ENCODE measurements around the gene GLCCI1. TPM values are rescaled to one million over a fixed set of nuclear protein-coding genes. Genes with fewer than 3 reads are reported as not detected.

Gene GLCCI1
- total RNA-seq, 4 donors from 2014 or later: 8.1 to 15.7 (median 11.7) TPM

GRCh38 chr7:7967886-7968543 lies 581 bp upstream of the GLCCI1 start:
- TF ChIP-seq POLR2A (IDR thresholded peaks at IDR 0.05) (no peak), CTCF (IDR thresholded peaks at IDR 0.05) (no peak), EP300 (IDR thresholded peaks at IDR 0.05) (no peak)
- Histone ChIP-seq H3K9me3 (no peaks in the 10 kb centered on the region), H3K36me3 (no peaks in the 10 kb centered on the region), H3K27me3 (no peaks in the 10 kb centered on the region), H3K4me1 (peaks cover 0 to 20% (median 2%) of the 10 kb centered on the region in 4 donors), H3K4me3 (peak overlapping the region; percentile 96 to 99 (median 98)), H3K27ac (peak overlapping the region; percentile 95 to 98 (median 97))
- WGBS, 2 donors: 9 to 11% methylated on average over 14 of the region's 14 CpGs
- DNase-seq (ENCODE audit: low spot score in 2 of 2): no peak

GRCh38 chr7:7969306-7970236 lies 975 bp downstream of the GLCCI1 start:
- Histone ChIP-seq H3K27me3 (no peaks in the 10 kb centered on the region), H3K9me3 (no peaks in the 10 kb centered on the region), H3K36me3 (no peaks in the 10 kb centered on the region), H3K4me3 (peak overlapping the region; percentile 96 to 99 (median 98)), H3K27ac (peak overlapping the region; percentile 95 to 98 (median 97)), H3K4me1 (peaks cover 0 to 20% (median 3%) of the 10 kb centered on the region in 4 donors)
- TF ChIP-seq POLR2A (IDR thresholded peaks at IDR 0.05) (no peak), CTCF (IDR thresholded peaks at IDR 0.05) (peak in 1 of 5 experiments; percentile 22), EP300 (IDR thresholded peaks at IDR 0.05) (peak in 1 of 2 donors; percentile 25)
- DNase-seq (ENCODE audit: low spot score in 2 of 2): peak; percentile 13 to 24
- 0 to 1% methylated on average over 26 to 48 of the region's 98 CpGs for WGBS, 2 donors

DNA sequence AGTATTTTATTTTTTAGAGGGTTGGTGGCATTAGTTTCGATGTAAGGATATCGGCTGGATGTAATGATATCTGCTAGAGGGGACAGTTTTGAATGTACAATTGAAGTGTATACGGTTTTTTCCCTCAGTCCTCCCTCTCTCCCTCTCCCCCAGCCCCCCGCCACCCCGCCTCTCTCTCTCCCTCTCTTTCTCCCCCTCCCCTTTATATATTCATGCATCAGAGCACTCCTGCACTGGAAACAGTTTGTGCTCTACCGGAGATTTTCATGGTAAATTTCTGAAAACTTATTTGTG lies 1.6 kb downstream of the GLCCI1 start:
- Histone ChIP-seq H3K36me3 (no peaks in the 10 kb centered on the region), H3K9me3 (no peaks in the 10 kb centered on the region), H3K27me3 (no peaks in the 10 kb centered on the region), H3K27ac (peak overlapping the region; percentile 41 to 98 (median 78)), H3K4me3 (peak overlapping the region; percentile 57 to 99 (median 80)), H3K4me1 (peaks cover 0 to 20% (median 3%) of the 10 kb centered on the region in 4 donors)
- no peak for DNase-seq (ENCODE audit: low spot score in 2 of 2)
- 0 to 1% methylated on average over 6 of the region's 6 CpGs for WGBS, 2 donors
- TF ChIP-seq EP300 (IDR thresholded peaks at IDR 0.05) (no peak), POLR2A (IDR thresholded peaks at IDR 0.05) (no peak), CTCF (IDR thresholded peaks at IDR 0.05) (no peak)

DNA sequence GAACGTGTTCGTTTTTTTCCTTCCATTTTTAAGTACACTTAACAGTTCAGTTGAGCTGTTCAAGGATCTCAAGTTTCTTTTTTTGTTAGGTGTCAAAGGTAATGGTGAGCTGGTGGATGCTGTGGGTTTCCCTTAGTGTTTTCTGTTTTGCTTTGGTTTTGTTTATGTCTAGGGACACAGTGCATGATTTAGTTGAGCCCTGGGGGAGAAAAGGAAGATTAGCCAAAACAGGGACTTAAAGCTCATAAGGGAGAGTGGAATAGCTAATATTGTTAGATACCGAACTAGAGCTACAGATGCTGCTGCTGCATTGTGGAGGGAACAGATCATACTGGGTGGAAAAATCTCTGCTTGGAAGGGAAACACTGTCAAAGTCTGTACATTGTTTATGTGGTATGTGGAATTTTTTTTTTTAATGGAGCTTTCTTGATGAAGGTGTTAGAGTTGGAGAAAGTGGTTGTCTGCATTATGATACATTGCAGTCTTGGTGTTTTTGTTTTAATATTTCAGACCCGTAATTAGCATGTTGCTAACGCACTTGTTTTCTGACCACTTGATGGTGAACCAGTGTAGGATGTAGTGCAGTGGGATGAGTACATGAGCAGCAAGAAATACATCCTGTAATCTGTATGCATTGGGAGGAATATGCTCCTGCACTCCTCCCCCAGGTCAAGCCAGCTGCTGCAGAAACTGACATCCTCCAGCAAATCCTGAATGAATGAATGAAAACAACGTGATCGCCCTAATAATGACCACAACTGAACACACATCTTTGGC lies 2.1 kb downstream of the GLCCI1 start:
- no peak for DNase-seq (ENCODE audit: low spot score in 2 of 2)
- Histone ChIP-seq H3K27me3 (no peaks in the 10 kb centered on the region), H3K36me3 (no peaks in the 10 kb centered on the region), H3K4me3 (peak overlapping the region; percentile 57 to 99 (median 80)), H3K27ac (peak overlapping the region; percentile 41 to 98 (median 78)), H3K9me3 (no peaks in the 10 kb centered on the region), H3K4me1 (peaks cover 0 to 20% (median 3%) of the 10 kb centered on the region in 4 donors)
- WGBS, 2 donors: 15 to 23% methylated on average over 7 of the region's 7 CpGs
- TF ChIP-seq CTCF (IDR thresholded peaks at IDR 0.05): no peak
- no peak for TF ChIP-seq EP300 (IDR thresholded peaks at IDR 0.05)
- TF ChIP-seq POLR2A (IDR thresholded peaks at IDR 0.05): no peak

All from tibial nerve (tissue), 4 donors.